Ovary (tissue), 3 donors: ENCODE data around the gene IMMT.

Source experiments
- POLR2A ChIP-seq: fragments of 450-650 bp; IDR thresholded peaks from one replicate; pipeline ENCODE4 v1.6.1; 2017; ENCODE audit warnings: antibody characterized with exemption, mild to moderate bottlenecking, moderate library complexity
- TF ChIP-seq, protein P1 (sequence below), 3 donors: fragments of 450-650 bp in 2 of 3; fragments of 200-600 bp in 1 of 3; IDR thresholded peaks; one replicate each; pipeline versions ENCODE4 v1.5.1 to v1.8.0; 2016 to 2022; ENCODE audit warnings: antibody characterized with exemption in 3 of 3, mild to moderate bottlenecking in 1 of 3
- donor health status: DM: no; HTN: no; CAD: no.

GRCh38 chr2:86102157-86102556 lies 93.1 kb downstream of the IMMT start:
- TF ChIP-seq, protein P1, sequence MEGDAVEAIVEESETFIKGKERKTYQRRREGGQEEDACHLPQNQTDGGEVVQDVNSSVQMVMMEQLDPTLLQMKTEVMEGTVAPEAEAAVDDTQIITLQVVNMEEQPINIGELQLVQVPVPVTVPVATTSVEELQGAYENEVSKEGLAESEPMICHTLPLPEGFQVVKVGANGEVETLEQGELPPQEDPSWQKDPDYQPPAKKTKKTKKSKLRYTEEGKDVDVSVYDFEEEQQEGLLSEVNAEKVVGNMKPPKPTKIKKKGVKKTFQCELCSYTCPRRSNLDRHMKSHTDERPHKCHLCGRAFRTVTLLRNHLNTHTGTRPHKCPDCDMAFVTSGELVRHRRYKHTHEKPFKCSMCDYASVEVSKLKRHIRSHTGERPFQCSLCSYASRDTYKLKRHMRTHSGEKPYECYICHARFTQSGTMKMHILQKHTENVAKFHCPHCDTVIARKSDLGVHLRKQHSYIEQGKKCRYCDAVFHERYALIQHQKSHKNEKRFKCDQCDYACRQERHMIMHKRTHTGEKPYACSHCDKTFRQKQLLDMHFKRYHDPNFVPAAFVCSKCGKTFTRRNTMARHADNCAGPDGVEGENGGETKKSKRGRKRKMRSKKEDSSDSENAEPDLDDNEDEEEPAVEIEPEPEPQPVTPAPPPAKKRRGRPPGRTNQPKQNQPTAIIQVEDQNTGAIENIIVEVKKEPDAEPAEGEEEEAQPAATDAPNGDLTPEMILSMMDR (IDR thresholded peaks at IDR 0.05): no peak
- TF ChIP-seq POLR2A: no peak
